Breast epithelium (tissue), 4 donors: Measurements from ENCODE around the gene CDCP1. TPM values are rescaled to one million over a fixed set of nuclear protein-coding genes. Genes with fewer than 3 reads are reported as not detected.

Experiments used
- DNase-seq, 2 donors: peaks; one replicate each; pipeline ENCODE4 v3.0.0-alpha.2; 2019; ENCODE audit warnings: low spot score in 2 of 2
- H3K27ac ChIP-seq, 2 donors: fragments of 200-600 bp; sonication (generic) in 1 of 2; one replicate each; pipeline ENCODE4 v1.5.1; 2016 to 2019; ENCODE audit warnings: mild to moderate bottlenecking in 1 of 2
- H3K27me3 ChIP-seq, 2 donors: fragments of 200-600 bp; sonication (generic) in 1 of 2; one replicate each; pipeline versions ENCODE4 v1.5.1 to v1.6.0; 2017 to 2019; ENCODE audit warnings: control low read depth in 1 of 2, mild to moderate bottlenecking in 1 of 2
- H3K36me3 ChIP-seq: fragments of 200-600 bp; one replicate; pipeline ENCODE4 v1.5.1; 2019
- H3K4me1 ChIP-seq, 2 donors: fragments of 200-600 bp; sonication (generic); one replicate each; pipeline ENCODE4 v1.5.1; 2016 to 2019; ENCODE audit warnings: control low read depth in 1 of 2
- H3K4me3 ChIP-seq, 3 donors: fragments of 200-600 bp; sonication (generic); 1 replicate in 2 of 3; 2 replicates in 1 of 3; pipeline ENCODE4 v1.5.1; 2016 to 2019; ENCODE audit warnings: mild to moderate bottlenecking in 3 of 3, moderate library complexity in 2 of 3
- H3K9me3 ChIP-seq, 2 donors: fragments of 200-600 bp; sonication (generic) in 1 of 2; one replicate each; pipeline ENCODE4 v1.5.1; 2016 to 2019; ENCODE audit warnings: control low read depth in 1 of 2
- CTCF ChIP-seq, 3 donors: fragments of 450-650 bp; IDR thresholded peaks; one replicate each; pipeline ENCODE4 v1.5.1; 2016 to 2017; ENCODE audit warnings: antibody characterized with exemption in 3 of 3, mild to moderate bottlenecking in 3 of 3, moderate library complexity in 3 of 3
- POLR2A ChIP-seq: fragments of 450-650 bp; IDR thresholded peaks from one replicate; pipeline ENCODE4 v1.6.1; 2016; ENCODE audit warnings: antibody characterized with exemption, mild to moderate bottlenecking, moderate library complexity
- POLR2AphosphoS5 ChIP-seq, 3 donors: sonication (generic); formaldehyde crosslinking; IDR thresholded peaks; one replicate each; pipeline ENCODE4 v1.6.1; 2017; ENCODE audit warnings: antibody characterized with exemption in 3 of 3
- intact Hi-C: fragments of 100-400 bp; cut with DNase I; formaldehyde crosslinking; loops from one replicate; pipeline ENCODE4 v1.15.1; 2023; ENCODE audit warnings: low total_unique reads
- total RNA-seq, 3 donors: library from RNA; depleted of rRNA; stranded (reverse); fragments of >200 nt; gene quantifications; one replicate each; pipeline ENCODE4 v1.1.0, GENCODE V29; 2016

CDCP1 gene
- total RNA-seq, 3 donors from 2014 or later, result 1.9 to 11.3 (median 8.5) TPM

GRCh38 chr3:45167011-45167911 is 21.1 kb upstream of the CDCP1 start:
- intact Hi-C loops, result no loop called here
- Histone ChIP-seq H3K27ac (peak overlapping the region; percentile 20 to 84), H3K4me3 (no peak overlapping the region), H3K4me1 (peaks cover 0 to 5% of the 10 kb centered on the region in 2 donors), H3K36me3 (no peaks in the 10 kb centered on the region), H3K9me3 (no peaks in the 10 kb centered on the region), H3K27me3 (no peaks in the 10 kb centered on the region)
- TF ChIP-seq POLR2AphosphoS5 (IDR thresholded peaks at IDR 0.05), result peak; percentile 31 to 55 (median 38)
- no peak for TF ChIP-seq POLR2A
- no peak for TF ChIP-seq CTCF (IDR thresholded peaks at IDR 0.05)
- peak; percentile 96 to 97 for DNase-seq

GRCh38 chr3:45166321-45166879 is 20.2 kb upstream of the CDCP1 start:
- Histone ChIP-seq H3K36me3 (no peaks in the 10 kb centered on the region), H3K27me3 (no peaks in the 10 kb centered on the region), H3K4me3 (no peak overlapping the region), H3K4me1 (peaks cover 0 to 5% of the 10 kb centered on the region in 2 donors), H3K9me3 (no peaks in the 10 kb centered on the region), H3K27ac (peak overlapping the region in 1 of 2 donors; percentile 84)
- TF ChIP-seq POLR2A (no peak), POLR2AphosphoS5 (IDR thresholded peaks at IDR 0.05) (no peak), CTCF (IDR thresholded peaks at IDR 0.05) (no peak)
- no peak for DNase-seq
- intact Hi-C loops, result no loop called here

GRCh38 chr3:45165497-45166283 is 19.5 kb upstream of the CDCP1 start:
- Histone ChIP-seq H3K4me3 (no peak overlapping the region), H3K4me1 (peaks cover 0 to 5% of the 10 kb centered on the region in 2 donors), H3K27ac (no peak overlapping the region), H3K27me3 (no peaks in the 10 kb centered on the region), H3K9me3 (no peaks in the 10 kb centered on the region), H3K36me3 (no peaks in the 10 kb centered on the region)
- no peak for TF ChIP-seq POLR2A
- DNase-seq, result no peak
- intact Hi-C loops, result no loop called here

GRCh38 chr3:45164056-45164455 is 17.9 kb upstream of the CDCP1 start:
- TF ChIP-seq POLR2A (no peak), POLR2AphosphoS5 (IDR thresholded peaks at IDR 0.05) (no peak), CTCF (IDR thresholded peaks at IDR 0.05) (no peak)
- Histone ChIP-seq H3K9me3 (no peaks in the 10 kb centered on the region), H3K36me3 (no peaks in the 10 kb centered on the region), H3K27me3 (no peaks in the 10 kb centered on the region), H3K4me3 (no peak overlapping the region), H3K4me1 (peaks cover 0 to 5% of the 10 kb centered on the region in 2 donors), H3K27ac (no peak overlapping the region)
- intact Hi-C loops, result no loop called here
- no peak for DNase-seq

- TF ChIP-seq POLR2A (no peak), POLR2AphosphoS5 (IDR thresholded peaks at IDR 0.05) (no peak), CTCF (IDR thresholded peaks at IDR 0.05) (no peak)
- no peaks in the 10 kb centered on the region for H3K9me3 ChIP-seq
- no peaks in the 10 kb centered on the region for H3K27me3 ChIP-seq
- H3K27ac ChIP-seq, result no peak overlapping the region
- peaks cover 0 to 5% of the 10 kb centered on the region in 2 donors for H3K4me1 ChIP-seq
- DNase-seq, result no peak
- no peaks in the 10 kb centered on the region for H3K36me3 ChIP-seq
- H3K4me3 ChIP-seq, result no peak overlapping the region
- intact Hi-C loops, result no loop called here
Observed at GRCh38 chr3:45163481-45163880, 17.3 kb upstream of the CDCP1 start.
